Activated CD4-positive, alpha-beta memory T cell treated with anti-CD3 and anti-CD28 coated beads, Interleukin-2, amount 10 ng/mL, durations not matched to agents 7 days and 5 days (primary cell): ENCODE results near the gene CLRN3. TPM values are rescaled to one million over a fixed set of nuclear protein-coding genes. Genes with fewer than 3 reads are reported as not detected.

Experiments
- CTCF ChIA-PET: fragments of 350-600 bp; sonication (Branson Sonifier 250); formaldehyde crosslinking; loops from one replicate; lab custom pipeline; 2021; ENCODE audit warnings: antibody characterized with exemption, inconsistent platforms; lab: Charles Lee
- POLR2A ChIA-PET: fragments of 350-600 bp; sonication (Branson Sonifier 250); formaldehyde crosslinking; loops from one replicate; lab custom pipeline; 2021; ENCODE audit warnings: antibody characterized with exemption; lab: Charles Lee
- DNase-seq: peaks from one replicate; pipeline ENCODE4 v3.0.0-alpha.2; 2020
- H3K27ac Mint-ChIP-seq: one replicate; pipeline ENCODE4 v1.8.0; 2021; ENCODE audit warnings: mild to moderate bottlenecking, mixed read lengths
- H3K27me3 Mint-ChIP-seq: one replicate; pipeline ENCODE4 v1.8.0; 2021; ENCODE audit warnings: mixed read lengths
- H3K36me3 Mint-ChIP-seq: one replicate; pipeline ENCODE4 v1.8.0; 2021; ENCODE audit warnings: low read depth, mixed read lengths
- H3K4me1 Mint-ChIP-seq: one replicate; pipeline ENCODE4 v1.8.0; 2021; ENCODE audit warnings: mixed read lengths
- H3K4me3 Mint-ChIP-seq: one replicate; pipeline ENCODE4 v1.8.0; 2021; ENCODE audit warnings: mild to moderate bottlenecking, mixed read lengths
- H3K9me3 Mint-ChIP-seq: one replicate; pipeline ENCODE4 v1.8.0; 2021; ENCODE audit warnings: mixed read lengths
- total RNA-seq, 2 experiments: library from RNA; stranded (reverse); gene quantifications; one replicate each; pipeline ENCODE4 v1.2.3, GENCODE V29; 2021

CLRN3 gene
- total RNA-seq, 2 experiments from 2014 or later = not detected

DNA sequence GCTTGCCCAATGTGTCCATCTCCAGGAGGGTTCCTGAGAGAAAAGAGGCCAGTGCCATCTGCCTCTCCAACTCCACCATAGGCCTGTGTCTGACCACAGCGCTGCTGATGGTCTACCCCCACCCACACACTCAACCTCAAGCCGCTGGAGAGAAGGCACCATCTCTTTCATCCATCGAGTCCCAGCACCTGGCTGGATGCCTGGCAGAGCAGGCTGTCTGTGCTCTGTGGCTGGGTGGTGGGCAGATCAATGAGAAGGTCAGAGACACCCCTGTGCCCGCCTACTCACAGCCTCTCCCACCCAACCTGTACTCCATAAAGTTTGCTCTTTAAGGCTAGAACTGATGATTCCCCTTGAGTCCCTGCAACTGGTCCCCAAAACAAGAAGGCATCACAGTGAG lies 58.0 kb downstream of the CLRN3 start:
- CTCF ChIA-PET = no interaction called here
- Mint-ChIP-seq H3K4me1 (no peaks in the 10 kb centered on the region), H3K27me3 (peaks cover 1% of the 10 kb centered on the region), H3K4me3 (no peak overlapping the region), H3K9me3 (no peaks in the 10 kb centered on the region), H3K27ac (no peak overlapping the region), H3K36me3 (no peaks in the 10 kb centered on the region)
- POLR2A ChIA-PET = no interaction called here
- no peak for DNase-seq

DNA sequence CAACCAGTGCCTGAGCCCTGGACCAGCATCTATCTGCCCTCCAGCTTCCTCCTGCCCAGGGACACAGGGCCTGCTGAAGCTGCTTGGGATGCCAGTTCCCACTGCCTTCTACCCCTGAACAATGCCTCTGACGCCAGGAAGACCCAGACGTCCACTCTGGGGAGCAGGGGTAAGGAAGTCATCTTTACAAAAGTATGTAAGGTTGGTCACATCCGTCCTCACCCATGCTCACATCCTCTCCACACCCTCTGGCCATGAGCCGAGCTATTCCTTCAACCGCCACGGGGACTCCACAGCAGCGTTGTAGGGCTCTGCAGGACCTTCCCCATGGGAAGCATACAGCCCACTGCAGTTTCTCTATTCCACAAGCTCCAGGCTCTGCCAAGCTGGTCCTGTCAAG lies 58.5 kb downstream of the CLRN3 start:
- Mint-ChIP-seq H3K27ac (no peak overlapping the region), H3K4me3 (no peak overlapping the region), H3K27me3 (peaks cover under 1% of the 10 kb centered on the region), H3K36me3 (no peaks in the 10 kb centered on the region), H3K9me3 (no peaks in the 10 kb centered on the region), H3K4me1 (no peaks in the 10 kb centered on the region)
- DNase-seq = no peak
- ChIA-PET POLR2A (no interaction called here), CTCF (no interaction called here)

DNA sequence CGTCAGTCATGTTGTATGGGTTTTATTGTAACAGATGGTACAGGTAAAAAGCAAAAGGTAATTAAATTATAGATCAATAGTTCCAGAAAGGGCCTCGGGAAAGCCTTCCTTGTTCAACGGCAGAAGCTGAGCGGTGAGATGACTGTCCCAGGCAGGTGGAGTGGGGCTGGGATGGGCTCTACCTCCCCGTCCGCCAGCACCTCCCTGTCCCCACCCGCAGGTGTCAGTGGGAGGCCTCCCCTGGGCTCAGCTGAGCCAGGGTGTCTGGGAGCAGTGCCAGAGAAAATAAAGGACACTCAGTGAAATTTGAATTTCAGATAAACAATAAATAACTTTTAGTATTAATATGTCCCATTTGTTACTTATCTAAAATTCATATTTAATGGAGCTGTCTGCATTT lies 58.9 kb downstream of the CLRN3 start:
- Mint-ChIP-seq H3K27me3 (no peaks in the 10 kb centered on the region), H3K27ac (no peak overlapping the region), H3K9me3 (no peaks in the 10 kb centered on the region), H3K36me3 (no peaks in the 10 kb centered on the region), H3K4me3 (no peak overlapping the region), H3K4me1 (no peaks in the 10 kb centered on the region)
- ChIA-PET CTCF (no interaction called here), POLR2A (no interaction called here)
- DNase-seq = no peak

DNA sequence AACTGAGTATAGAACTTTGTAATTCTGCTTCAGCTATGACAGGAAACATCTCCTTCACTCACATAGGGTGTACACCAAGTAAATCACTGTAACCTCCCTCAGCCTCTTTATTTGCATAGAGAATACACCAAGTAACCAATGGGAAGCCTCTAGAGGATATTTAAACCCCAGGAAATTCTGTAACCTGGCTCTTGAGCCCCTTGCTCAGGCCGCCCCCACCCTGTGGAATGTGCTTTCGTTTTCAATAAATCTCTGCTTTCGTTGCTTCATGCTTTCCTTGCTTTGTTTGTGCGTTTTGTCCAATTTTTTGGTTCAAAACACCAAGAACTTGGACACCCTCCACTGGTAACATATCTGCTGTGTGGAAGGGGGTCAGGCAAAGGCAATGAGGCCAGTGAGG lies 60.2 kb downstream of the CLRN3 start:
- CTCF ChIA-PET = interaction anchor here (0.6 kb wide), 1 partner anchor 21 kb away, joined by 3 read pairs; no protein-coding TSS in a partner anchor
- H3K4me1 Mint-ChIP-seq = no peaks in the 10 kb centered on the region
- POLR2A ChIA-PET = no interaction called here
- no peak overlapping the region for H3K4me3 Mint-ChIP-seq
- no peak overlapping the region for H3K27ac Mint-ChIP-seq
- no peaks in the 10 kb centered on the region for H3K36me3 Mint-ChIP-seq
- H3K27me3 Mint-ChIP-seq = no peaks in the 10 kb centered on the region
- H3K9me3 Mint-ChIP-seq = no peaks in the 10 kb centered on the region
- DNase-seq = no peak

DNA sequence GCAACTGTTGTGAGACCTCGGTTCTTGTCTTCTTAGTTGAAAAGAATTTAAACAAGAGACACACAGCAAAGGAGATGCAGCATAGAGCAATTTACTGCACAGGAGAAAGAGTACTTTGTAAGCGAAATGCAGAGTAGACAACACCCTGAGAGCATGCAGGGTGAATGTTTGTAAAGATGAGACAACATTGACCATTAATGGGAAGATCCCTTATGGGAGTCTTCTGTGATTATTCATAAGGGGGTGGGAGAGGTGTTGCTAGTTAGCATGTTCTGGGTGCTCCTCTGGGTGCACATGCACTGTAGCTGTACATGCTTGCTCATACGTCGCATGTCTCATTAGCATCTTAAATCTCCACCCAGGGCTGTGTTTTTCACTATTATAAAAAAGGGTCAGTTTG lies 62.3 kb downstream of the CLRN3 start:
- H3K9me3 Mint-ChIP-seq = no peaks in the 10 kb centered on the region
- no peak overlapping the region for H3K4me3 Mint-ChIP-seq
- no peak for DNase-seq
- no peaks in the 10 kb centered on the region for H3K4me1 Mint-ChIP-seq
- ChIA-PET POLR2A (no interaction called here), CTCF (no interaction called here)
- no peaks in the 10 kb centered on the region for H3K27me3 Mint-ChIP-seq
- no peak overlapping the region for H3K27ac Mint-ChIP-seq
- no peaks in the 10 kb centered on the region for H3K36me3 Mint-ChIP-seq

Other genes starting within 250 kb of the CLRN3 start
- gene FOXI2, start 155.8 kb downstream of the CLRN3 start, total RNA-seq = not detected
- 10 to 100 TPM; 29.2 to 30.6 TPM for gene PTPRE, start 14.2 kb upstream of the CLRN3 start, total RNA-seq
- gene MKI67, start 233.5 kb upstream of the CLRN3 start, total RNA-seq = 100 to 1,000 TPM; 253 to 272 TPM